OCI-LY7 (cell line): ENCODE measurements around the gene SMAP1.

Experiments used
- CTCF ChIP-seq: fragments of 200-600 bp; sonication (generic); conservative IDR thresholded peaks from 2 replicates; pipeline ENCODE4 v1.5.1; 2014; ENCODE audit warnings: mild to moderate bottlenecking, antibody characterized with exemption, low read length, moderate library complexity, mixed read lengths
- EZH2phosphoT487 ChIP-seq: fragments of 200-600 bp; sonication (generic); IDR thresholded peaks from 2 replicates; pipeline ENCODE4 v1.6.1; 2018; ENCODE audit warnings: low read depth, borderline replicate concordance, mild to moderate bottlenecking, mixed run types, antibody characterized with exemption, low read length, moderate library complexity, mixed read lengths

DNA sequence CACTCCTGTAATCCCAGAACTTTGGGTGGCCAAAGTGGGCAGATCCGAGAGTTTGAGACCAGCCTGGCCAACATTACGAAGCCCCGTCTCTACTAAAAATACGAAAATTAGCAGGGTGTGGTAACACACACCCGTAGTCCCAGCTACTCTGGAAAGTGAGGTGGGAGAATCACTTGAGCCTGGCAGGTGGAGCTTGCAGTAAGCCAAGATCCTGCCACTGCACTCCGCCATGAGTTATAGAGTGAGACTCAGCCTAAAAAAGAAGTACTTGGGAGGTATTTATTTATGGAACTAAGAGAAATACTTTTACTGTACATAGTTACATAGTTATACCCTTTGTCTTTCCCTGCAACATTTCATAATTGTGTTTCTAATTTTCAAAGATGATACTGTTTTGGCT lies 67.8 kb downstream of the SMAP1 start:
- TF ChIP-seq CTCF (no peak), EZH2phosphoT487 (no peak)
